NK-92 (cell line): ENCODE results near the gene RNF144A.

ENCODE experiments used
- DNase-seq: peaks from one replicate; lab custom pipeline; 2025; ENCODE audit not compliant: unreplicated experiment; lab: John Stamatoyannopoulos, UW

The RNF144A gene

DNA sequence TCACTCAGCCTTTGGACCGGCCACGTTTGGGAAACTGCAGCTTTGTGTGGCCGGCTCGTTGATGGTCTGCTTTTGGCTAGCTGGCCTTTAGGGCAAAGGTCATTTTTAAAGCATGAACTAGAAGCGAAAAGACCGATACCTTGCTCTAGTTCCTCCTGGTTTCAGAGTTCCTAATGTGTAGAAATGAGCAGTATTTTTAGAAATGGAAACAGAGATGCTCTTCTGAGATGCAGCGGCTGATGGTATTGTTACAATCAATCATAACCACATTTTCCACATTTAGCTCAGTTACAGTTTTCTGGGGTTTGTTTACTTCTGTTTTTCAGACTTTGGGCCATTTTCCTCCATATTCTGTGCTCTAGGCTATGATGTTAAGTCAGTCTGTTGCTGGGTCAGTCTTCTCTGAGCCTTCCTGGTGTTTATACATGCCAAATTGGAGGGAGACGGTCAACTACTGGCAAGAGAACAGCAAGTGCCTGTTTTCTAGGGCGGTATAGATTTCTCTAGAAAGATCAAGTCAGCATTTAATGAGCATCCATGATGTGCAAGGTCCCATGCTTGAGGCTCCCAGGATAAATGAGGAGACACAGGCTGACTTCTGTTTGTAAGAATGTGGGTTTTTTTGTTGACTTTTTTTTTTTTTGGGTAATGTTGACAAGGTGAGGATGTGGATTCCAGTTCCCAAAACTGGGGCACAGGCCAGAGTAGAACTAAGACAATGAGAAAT is 28.0 kb downstream of the RNF144A start:
- no peak for DNase-seq

DNA sequence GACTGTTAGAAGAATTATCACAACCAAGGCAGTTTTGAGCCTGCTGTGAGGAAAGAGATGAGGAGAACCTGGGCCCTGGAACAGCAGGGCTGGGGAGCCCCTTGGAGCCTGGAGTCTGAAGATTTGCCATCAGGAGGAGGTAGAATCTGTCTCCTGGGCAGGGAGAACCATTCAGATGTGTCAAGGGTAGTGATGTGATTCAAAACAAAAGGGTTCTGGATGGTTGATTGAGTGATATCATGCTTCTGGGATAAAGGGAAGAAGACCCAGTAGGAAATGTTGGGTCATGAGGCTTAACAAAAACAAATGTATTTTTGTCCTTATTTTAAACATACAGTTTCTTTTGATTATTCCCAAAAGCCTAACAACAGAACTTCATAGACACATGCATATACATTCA is 28.6 kb downstream of the RNF144A start:
- DNase-seq = no peak

GRCh38 chr2:6946722-6947121 is 29.5 kb downstream of the RNF144A start:
- no peak for DNase-seq

GRCh38 chr2:6947929-6948676 is 30.9 kb downstream of the RNF144A start:
- no peak for DNase-seq

- DNase-seq = no peak
These were observed 31.6 kb downstream of the RNF144A start for GRCh38 chr2:6948677-6949351.

- no peak for DNase-seq
These were observed 33.8 kb downstream of the RNF144A start for GRCh38 chr2:6951046-6951445.

DNA sequence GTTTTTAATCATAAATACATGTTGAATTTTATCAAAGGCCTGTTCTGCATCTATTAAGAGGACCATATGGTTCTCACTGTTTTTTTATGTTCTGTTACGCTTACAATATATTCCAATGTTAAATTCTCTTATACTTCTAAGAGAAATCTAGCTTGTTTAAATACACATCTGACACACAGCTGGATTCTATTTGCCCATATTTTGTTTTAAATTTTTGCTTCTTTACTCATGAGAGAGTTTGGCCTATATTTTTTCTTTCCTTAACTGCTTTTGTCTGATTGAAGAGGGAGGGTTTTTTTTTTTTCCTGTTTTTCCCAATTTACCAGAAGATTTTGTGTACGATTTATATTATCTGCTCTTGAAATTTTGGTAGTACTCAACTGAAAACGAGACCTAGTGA is 34.9 kb downstream of the RNF144A start:
- no peak for DNase-seq

GRCh38 chr2:6954586-6954985 is 37.4 kb downstream of the RNF144A start:
- no peak for DNase-seq

DNA sequence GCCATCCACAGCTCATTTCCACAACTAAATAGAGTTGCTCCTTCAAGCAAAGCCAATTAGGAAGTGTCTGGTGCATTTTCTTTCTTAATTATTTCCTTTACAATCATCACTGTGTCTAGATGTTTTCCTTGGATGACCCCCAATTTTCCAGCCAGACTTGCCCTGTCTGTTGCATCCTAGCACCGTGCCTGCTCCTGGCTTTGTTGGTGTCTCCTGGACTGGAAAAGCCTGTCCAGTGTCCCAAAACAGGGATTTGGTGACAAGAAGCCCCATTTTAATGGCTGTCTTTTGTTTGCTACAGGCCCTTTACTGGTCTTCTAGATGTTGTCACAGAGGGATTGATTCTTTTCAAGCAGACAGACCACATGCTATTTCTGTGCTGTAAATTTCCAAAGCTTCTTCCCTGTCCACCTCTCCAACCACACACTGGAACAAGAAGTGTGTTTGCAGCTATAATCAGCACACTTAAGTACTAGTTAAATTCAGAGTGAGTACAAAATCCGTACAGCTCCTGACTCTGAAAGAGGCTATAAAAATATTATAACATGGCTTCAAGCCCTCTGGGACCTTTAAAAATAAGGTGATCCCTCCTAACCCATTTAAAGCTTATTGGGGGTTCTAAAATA is 38.4 kb downstream of the RNF144A start:
- no peak for DNase-seq

DNA sequence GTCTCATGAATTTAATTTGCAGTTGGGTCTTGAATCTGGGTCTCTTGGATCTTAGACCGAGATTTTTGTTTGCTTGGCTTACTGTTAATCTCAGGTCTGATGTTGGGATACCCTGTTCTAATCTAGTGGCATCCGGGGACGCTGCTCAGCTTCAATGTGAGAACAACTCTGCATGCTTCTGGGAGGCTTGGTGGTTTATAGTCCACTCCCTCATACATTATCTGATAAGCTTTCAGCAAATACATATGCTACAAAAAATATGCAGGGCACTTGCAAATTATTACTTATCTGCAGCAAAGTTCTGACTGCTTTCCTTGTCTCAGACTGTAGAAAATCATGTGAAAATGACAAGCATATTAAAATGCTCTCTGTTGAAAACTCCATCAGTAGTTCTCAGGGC is 39.4 kb downstream of the RNF144A start:
- no peak for DNase-seq

- DNase-seq = no peak
These were observed 40.0 kb downstream of the RNF144A start for GRCh38 chr2:6957031-6957714.

GRCh38 chr2:6957910-6958615 is 40.9 kb downstream of the RNF144A start:
- no peak for DNase-seq

GRCh38 chr2:6958616-6959235 is 41.5 kb downstream of the RNF144A start:
- DNase-seq = no peak

DNA sequence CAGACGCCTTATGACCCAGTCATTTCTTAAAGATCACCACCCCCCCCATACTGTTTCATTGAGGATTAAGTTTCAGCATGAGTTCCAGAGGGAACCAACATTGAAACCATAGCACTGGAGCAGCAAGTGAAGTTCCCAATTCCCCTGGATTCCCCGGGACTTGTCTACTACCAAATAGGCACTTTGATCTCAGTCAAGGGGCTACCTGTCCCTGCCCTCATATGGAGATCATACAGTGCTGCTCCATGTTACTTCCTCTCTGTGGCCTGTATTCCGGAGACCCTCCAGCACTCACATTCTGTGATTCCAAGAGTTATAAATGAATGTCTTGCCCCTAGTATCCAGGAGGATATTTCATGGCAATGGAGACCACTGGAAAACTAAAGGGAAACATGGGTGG is 42.5 kb downstream of the RNF144A start:
- no peak for DNase-seq

DNA sequence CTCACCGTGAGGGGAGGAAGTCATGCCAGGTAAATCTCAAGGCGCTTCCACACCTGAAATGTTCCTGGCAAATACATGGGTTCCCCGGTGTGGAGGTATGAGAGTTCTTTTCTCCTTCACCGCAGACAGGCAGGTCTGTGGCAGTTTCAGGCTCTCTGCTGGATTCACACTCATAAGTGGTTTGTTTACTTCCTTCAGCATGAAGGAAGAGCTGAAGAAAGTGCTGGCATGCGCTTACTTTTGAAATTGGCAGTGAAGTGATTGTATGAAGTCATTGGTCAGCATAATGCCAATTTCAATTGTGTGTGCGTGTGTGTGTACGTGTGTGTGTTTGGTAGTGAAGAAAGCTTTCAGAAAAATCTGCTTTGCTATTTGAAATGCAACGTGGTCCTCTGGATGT is 43.4 kb downstream of the RNF144A start:
- no peak for DNase-seq

GRCh38 chr2:6963727-6964126 is 46.5 kb downstream of the RNF144A start:
- DNase-seq = no peak

GRCh38 chr2:6965071-6965795 is 48.0 kb downstream of the RNF144A start:
- DNase-seq = no peak

DNA sequence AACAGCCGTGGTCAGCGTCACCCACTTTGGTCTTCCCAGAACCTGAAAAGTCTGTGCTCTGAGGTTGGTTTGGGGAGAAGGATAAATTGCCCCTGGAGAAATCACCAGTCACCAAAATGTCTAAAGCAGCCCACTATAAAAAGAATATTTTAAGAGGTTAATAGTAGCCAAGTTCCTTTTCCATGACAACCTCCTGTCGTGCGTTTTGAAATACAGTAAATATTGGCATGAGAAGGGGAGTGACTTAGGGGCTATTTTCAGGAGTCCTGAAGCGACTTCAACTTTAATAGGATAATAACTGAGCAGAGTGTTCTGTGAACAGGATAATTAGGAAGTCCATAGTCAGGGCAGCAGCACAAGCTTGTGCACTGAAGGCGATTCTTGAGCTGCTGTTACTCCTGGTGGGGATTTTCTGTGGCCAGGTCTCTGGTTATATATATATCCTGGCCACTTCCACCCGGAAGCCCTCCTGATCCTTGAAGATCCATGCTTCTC is 49.3 kb downstream of the RNF144A start:
- no peak for DNase-seq

DNA sequence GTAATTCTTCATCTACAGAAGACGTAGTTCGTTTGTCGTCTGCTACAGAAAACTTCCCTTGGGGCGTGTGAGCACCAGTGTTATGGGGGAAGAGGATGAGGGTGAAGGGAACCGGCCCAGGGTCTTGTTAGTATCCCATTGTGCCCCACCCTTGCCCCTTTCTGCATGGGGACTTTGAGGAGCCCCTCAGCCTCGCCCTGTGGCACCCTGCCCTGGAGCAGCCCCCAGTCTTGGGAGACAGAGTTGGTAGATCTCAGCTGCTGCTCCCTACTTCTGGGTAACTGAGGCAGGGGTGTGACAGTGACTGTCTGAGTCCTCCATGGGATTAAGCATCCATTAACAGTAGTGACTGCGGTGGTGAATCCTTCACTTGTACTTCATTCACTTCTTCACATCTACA is 50.1 kb downstream of the RNF144A start:
- no peak for DNase-seq
